IPS-11a (cell line): ENCODE results near the gene NDRG4.
A peak's percentile ranks its signal among the peaks of the same experiment; 100 is the strongest.

Experiments used
- H3K4me3 ChIP-seq: one replicate; pipeline ENCODE4 v1.5.1; 2013; ENCODE audit warnings: low read depth, low read length, control low read depth

NDRG4 gene

GRCh38 chr16:58508671-58509251 is 8.8 kb downstream of the NDRG4 start:
- no peak overlapping the region for H3K4me3 ChIP-seq

GRCh38 chr16:58509256-58510096 is 9.5 kb downstream of the NDRG4 start:
- no peak overlapping the region for H3K4me3 ChIP-seq

GRCh38 chr16:58510097-58510775 is 10.3 kb downstream of the NDRG4 start:
- no peak overlapping the region for H3K4me3 ChIP-seq

- H3K4me3 ChIP-seq: no peak overlapping the region
Measured at GRCh38 chr16:58510776-58511628, 11.1 kb downstream of the NDRG4 start.

GRCh38 chr16:58511933-58512815 is 12.2 kb downstream of the NDRG4 start:
- H3K4me3 ChIP-seq: no peak overlapping the region

GRCh38 chr16:58513874-58514273 is 13.9 kb downstream of the NDRG4 start:
- no peak overlapping the region for H3K4me3 ChIP-seq

GRCh38 chr16:58515125-58515870 is 15.4 kb downstream of the NDRG4 start, which contains the start of gene SETD6:
SETD6 (plus strand) TSS chr16:58515517; CDS start chr16:58515538, 21 bp downstream.
- peak within 1 kb of the TSS; percentile 67 for H3K4me3 ChIP-seq

- H3K4me3 ChIP-seq: peak overlapping the region; percentile 67
Measured at GRCh38 chr16:58515871-58516767, 16.2 kb downstream of the NDRG4 start.

GRCh38 chr16:58516768-58517107 is 16.8 kb downstream of the NDRG4 start:
- H3K4me3 ChIP-seq: no peak overlapping the region

- H3K4me3 ChIP-seq: no peak overlapping the region
Measured at GRCh38 chr16:58518083-58518979, 18.4 kb downstream of the NDRG4 start.

- no peak overlapping the region for H3K4me3 ChIP-seq
Measured at GRCh38 chr16:58518980-58519368, 19.0 kb downstream of the NDRG4 start.

- H3K4me3 ChIP-seq: no peak overlapping the region
Measured at GRCh38 chr16:58519707-58520106, 19.8 kb downstream of the NDRG4 start.

GRCh38 chr16:58530179-58530578 is 30.2 kb downstream of the NDRG4 start:
- no peak overlapping the region for H3K4me3 ChIP-seq

GRCh38 chr16:58532414-58532813 is 32.5 kb downstream of the NDRG4 start:
- no peak overlapping the region for H3K4me3 ChIP-seq

- no peak overlapping the region for H3K4me3 ChIP-seq
Measured at GRCh38 chr16:58533751-58534470, 34.0 kb downstream of the NDRG4 start.

GRCh38 chr16:58535100-58535499 is 35.2 kb downstream of the NDRG4 start:
- H3K4me3 ChIP-seq: no peak overlapping the region

- no peak overlapping the region for H3K4me3 ChIP-seq
Measured at GRCh38 chr16:58536278-58536677, 36.3 kb downstream of the NDRG4 start.
